Mesodermal cell (in vitro differentiated cells): ENCODE measurements around the gene PREX1.

Experiments
- H3K27ac ChIP-seq: 2 replicates; pipeline ENCODE4 v1.7.0; 2013; ENCODE audit warnings: mild to moderate bottlenecking, low read depth, low read length, moderate library complexity; ENCODE audit not compliant: severe bottlenecking
- H3K36me3 ChIP-seq: 2 replicates; pipeline ENCODE4 v1.7.1; 2013; ENCODE audit warnings: mild to moderate bottlenecking, low read length, moderate library complexity; ENCODE audit not compliant: control insufficient read depth, insufficient read depth
- H3K4me1 ChIP-seq: one replicate; pipeline ENCODE4 v1.7.1; 2013; ENCODE audit warnings: mild to moderate bottlenecking, low read length; ENCODE audit not compliant: insufficient read depth, control insufficient read depth, poor library complexity, severe bottlenecking
- H3K4me3 ChIP-seq: 2 replicates; pipeline ENCODE4 v1.7.0; 2013; ENCODE audit warnings: low read length, control low read depth, mild to moderate bottlenecking; ENCODE audit not compliant: insufficient read depth, poor library complexity, severe bottlenecking; ENCODE audit errors: extremely low read depth
- H3K9me3 ChIP-seq: 2 replicates; pipeline ENCODE4 v1.7.1; 2013; ENCODE audit warnings: mild to moderate bottlenecking, low read length, moderate library complexity; ENCODE audit not compliant: control insufficient read depth
- WGBS, 2 experiments: methylation state at CpG; one replicate each; pipeline ENCODE4 v1.1.5; 2013; ENCODE audit warnings: missing lambda C conversion rate in 2 of 2; ENCODE audit not compliant: insufficient coverage in 2 of 2; 5-methylcytosine and 5-hydroxymethylcytosine counted together

The PREX1 gene

GRCh38 chr20:48861444-48861843, 33.6 kb upstream of the PREX1 start:
- Histone ChIP-seq H3K9me3 (no peaks in the 10 kb centered on the region), H3K27ac (no peak overlapping the region), H3K36me3 (no peaks in the 10 kb centered on the region), H3K4me3 (no peak overlapping the region), H3K4me1 (no peaks in the 10 kb centered on the region)
- WGBS, 2 experiments = 93 to 100% methylated on average over 2 of the region's 2 CpGs

DNA sequence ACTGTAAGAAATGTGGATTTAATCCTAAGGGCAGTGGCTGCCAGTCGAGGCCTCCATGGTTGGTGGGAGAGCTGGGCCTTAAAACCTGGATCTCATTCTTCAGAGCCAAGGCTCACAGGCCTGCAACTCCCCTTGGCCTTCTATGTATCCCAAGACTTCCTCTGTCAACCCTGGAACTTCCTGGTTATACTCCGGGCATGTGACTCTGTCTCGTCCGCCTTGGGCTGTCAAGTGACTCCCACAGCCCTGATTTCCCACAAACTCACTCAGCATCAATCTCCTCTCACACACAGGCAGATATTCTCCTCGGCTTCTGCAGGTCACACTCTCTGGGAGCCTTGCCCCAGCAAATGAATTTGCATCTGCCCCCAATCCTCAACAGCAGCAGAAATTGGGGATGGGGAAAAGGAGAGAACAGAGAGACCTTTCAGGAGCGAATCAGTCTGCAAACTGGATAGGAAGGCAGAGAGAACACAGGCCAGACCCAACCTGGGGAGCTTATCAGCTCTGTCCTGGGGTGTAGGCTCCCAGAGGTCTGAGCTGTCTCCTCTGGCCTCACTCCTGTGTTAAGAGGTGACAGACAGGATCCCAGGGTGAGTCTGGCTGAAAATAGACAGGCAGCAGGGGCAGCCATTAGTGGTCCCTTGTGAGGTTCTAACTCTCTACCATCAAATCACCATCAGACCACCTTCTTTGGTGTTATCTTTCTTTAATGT, 30.4 kb upstream of the PREX1 start:
- 73 to 75% methylated on average over 5 of the region's 6 CpGs for WGBS, 2 experiments
- Histone ChIP-seq H3K27ac (peak overlapping the region; percentile 29), H3K4me3 (no peak overlapping the region), H3K36me3 (no peaks in the 10 kb centered on the region), H3K9me3 (no peaks in the 10 kb centered on the region), H3K4me1 (peaks cover 4% of the 10 kb centered on the region)

DNA sequence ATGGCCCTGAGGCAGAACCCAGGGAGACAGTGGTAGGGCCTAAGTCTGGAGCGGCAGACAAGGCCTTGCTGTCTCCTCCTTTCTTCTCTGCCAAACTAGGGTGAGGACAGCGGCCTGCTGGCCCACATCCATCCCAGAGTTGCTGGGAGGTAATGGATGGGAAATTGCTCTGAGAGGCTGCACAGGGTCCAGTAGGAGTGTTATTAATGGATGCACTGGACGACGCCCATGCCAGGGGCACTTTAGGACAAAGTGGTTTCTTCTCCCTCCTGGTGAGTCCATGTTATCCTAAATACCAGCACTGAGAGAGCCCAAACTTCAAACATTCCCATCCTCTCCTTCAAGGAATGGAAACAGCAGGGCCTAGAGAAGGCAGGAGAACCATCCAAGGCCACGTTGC, 28.3 kb upstream of the PREX1 start:
- H3K4me1 ChIP-seq = peaks cover 4% of the 10 kb centered on the region
- WGBS, 2 experiments = 94 to 95% methylated on average over 2 to 3 of the region's 5 CpGs

DNA sequence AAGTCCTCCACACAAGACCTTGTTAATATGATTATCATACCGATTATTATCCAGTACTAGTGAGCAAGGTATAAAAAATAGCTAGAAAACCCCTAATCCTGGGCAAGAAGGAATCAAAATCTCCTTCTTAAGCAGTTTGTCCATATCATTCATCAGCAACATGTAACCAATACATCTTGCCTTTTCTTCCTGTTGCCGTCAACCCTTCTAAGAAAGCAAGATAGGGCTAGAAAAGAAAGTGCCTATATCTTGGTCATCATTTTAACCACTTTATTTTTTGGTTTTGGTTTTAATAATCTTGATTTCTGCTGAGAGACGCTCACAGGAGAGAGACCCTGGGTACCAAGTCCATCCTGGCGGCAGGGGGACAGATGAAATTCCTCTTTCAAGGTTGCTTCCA, 27.2 kb upstream of the PREX1 start:
- 100% methylated on average over 1 of the region's 4 CpGs; no CpG with 5 or more reads in 1 of the 2 experiments for WGBS, 2 experiments
- Histone ChIP-seq H3K9me3 (no peaks in the 10 kb centered on the region), H3K36me3 (no peaks in the 10 kb centered on the region)

More for the DNA sequence above, 28.3 kb upstream of the PREX1 start:
- no peaks in the 10 kb centered on the region for H3K9me3 ChIP-seq
- H3K27ac ChIP-seq = no peak overlapping the region
- no peaks in the 10 kb centered on the region for H3K36me3 ChIP-seq
- no peak overlapping the region for H3K4me3 ChIP-seq

GRCh38 chr20:48852609-48853008, 24.8 kb upstream of the PREX1 start:
- H3K9me3 ChIP-seq = no peaks in the 10 kb centered on the region
- H3K36me3 ChIP-seq = no peaks in the 10 kb centered on the region

More for the DNA sequence above, 27.2 kb upstream of the PREX1 start:
- Histone ChIP-seq H3K4me3 (no peak overlapping the region), H3K4me1 (peaks cover 4% of the 10 kb centered on the region), H3K27ac (no peak overlapping the region)

GRCh38 chr20:48851579-48851978, 23.8 kb upstream of the PREX1 start:
- H3K27ac ChIP-seq = no peak overlapping the region
- H3K36me3 ChIP-seq = no peaks in the 10 kb centered on the region
- H3K4me1 ChIP-seq = peaks cover 4% of the 10 kb centered on the region
- no peaks in the 10 kb centered on the region for H3K9me3 ChIP-seq
- 90 to 92% methylated on average over 1 to 2 of the region's 6 CpGs for WGBS, 2 experiments
- H3K4me3 ChIP-seq = no peak overlapping the region

More at GRCh38 chr20:48852609-48853008, 24.8 kb upstream of the PREX1 start:
- no peak overlapping the region for H3K4me3 ChIP-seq
- H3K4me1 ChIP-seq = peaks cover 4% of the 10 kb centered on the region
- no peak overlapping the region for H3K27ac ChIP-seq

GRCh38 chr20:48850977-48851299, 23.1 kb upstream of the PREX1 start:
- no peaks in the 10 kb centered on the region for H3K36me3 ChIP-seq
- WGBS, 2 experiments = 87 to 91% methylated on average over 5 of the region's 6 CpGs
- H3K4me3 ChIP-seq = no peak overlapping the region
- H3K27ac ChIP-seq = no peak overlapping the region
- peaks cover 4% of the 10 kb centered on the region for H3K4me1 ChIP-seq
- H3K9me3 ChIP-seq = no peaks in the 10 kb centered on the region

- H3K9me3 ChIP-seq = no peaks in the 10 kb centered on the region
- peaks cover 4% of the 10 kb centered on the region for H3K4me1 ChIP-seq
- no peak overlapping the region for H3K4me3 ChIP-seq
- no peak overlapping the region for H3K27ac ChIP-seq
- 77 to 91% methylated on average over 9 to 10 of the region's 11 CpGs for WGBS, 2 experiments
- no peaks in the 10 kb centered on the region for H3K36me3 ChIP-seq
These were observed 22.6 kb upstream of the PREX1 start for GRCh38 chr20:48850257-48850976.

- Histone ChIP-seq H3K9me3 (no peaks in the 10 kb centered on the region), H3K36me3 (no peaks in the 10 kb centered on the region), H3K4me3 (no peak overlapping the region), H3K27ac (no peak overlapping the region), H3K4me1 (peaks cover 4% of the 10 kb centered on the region)
These were observed 22.0 kb upstream of the PREX1 start for GRCh38 chr20:48849779-48850178.

- Histone ChIP-seq H3K27ac (no peak overlapping the region), H3K4me1 (peaks cover 3% of the 10 kb centered on the region), H3K4me3 (no peak overlapping the region), H3K9me3 (no peaks in the 10 kb centered on the region), H3K36me3 (no peaks in the 10 kb centered on the region)
- WGBS, 2 experiments = 100% methylated on average over 1 of the region's 2 CpGs; no CpG with 5 or more reads in 1 of the 2 experiments
These were observed 21.5 kb upstream of the PREX1 start for GRCh38 chr20:48849299-48849698.
